H1 (cell line): ENCODE measurements around the gene APBA2. TPM values are rescaled to one million over a fixed set of nuclear protein-coding genes. Genes with fewer than 3 reads are reported as not detected.

ENCODE experiments used
- polyA plus RNA-seq, 7 experiments: library from polyadenylated mRNA; depleted of rRNA in 3 of 7; stranded (reverse) in 5 of 7; unstranded in 2 of 7; fragments of >200 nt in 5 of 7; fragments of 200-250 nt in 2 of 7; gene quantifications; 1 replicate in 5 of 7; 2 replicates in 1 of 7; 4 replicates in 1 of 7; pipeline versions ENCODE4 v1.2.1 to v1.2.3, GENCODE V29; 2011 to 2013; ENCODE audit warnings: missing spikeins in 2 of 7, mixed read lengths in 2 of 7
- total RNA-seq: library from RNA; stranded (reverse); fragmentation: NEBNext Ultra II Directional; extraction: Animal tissue kit (Norgen Biotek cat#: 25700); gene quantifications from 2 replicates; pipeline ENCODE4 v1.2.1, GENCODE V29; 2021
- TF ChIP-seq, protein P1 (sequence below): fragments of 300-600 bp; sonication (generic); IDR thresholded peaks from 2 replicates; pipeline ENCODE4 v1.7.1; 2012; ENCODE audit warnings: low read length, moderate library complexity, mild to moderate bottlenecking, inconsistent platforms; ENCODE audit not compliant: insufficient replicate concordance

The APBA2 gene
- total and polyA plus RNA-seq, 2 of the 8 experiments (the other 6 are each of a cell fraction or from before 2014, with no cell fraction given): 15.5 to 19.0 TPM

GRCh38 chr15:29088666-29089065 lies 202.9 kb downstream of the APBA2 start (continued):
- TF ChIP-seq, protein P1, sequence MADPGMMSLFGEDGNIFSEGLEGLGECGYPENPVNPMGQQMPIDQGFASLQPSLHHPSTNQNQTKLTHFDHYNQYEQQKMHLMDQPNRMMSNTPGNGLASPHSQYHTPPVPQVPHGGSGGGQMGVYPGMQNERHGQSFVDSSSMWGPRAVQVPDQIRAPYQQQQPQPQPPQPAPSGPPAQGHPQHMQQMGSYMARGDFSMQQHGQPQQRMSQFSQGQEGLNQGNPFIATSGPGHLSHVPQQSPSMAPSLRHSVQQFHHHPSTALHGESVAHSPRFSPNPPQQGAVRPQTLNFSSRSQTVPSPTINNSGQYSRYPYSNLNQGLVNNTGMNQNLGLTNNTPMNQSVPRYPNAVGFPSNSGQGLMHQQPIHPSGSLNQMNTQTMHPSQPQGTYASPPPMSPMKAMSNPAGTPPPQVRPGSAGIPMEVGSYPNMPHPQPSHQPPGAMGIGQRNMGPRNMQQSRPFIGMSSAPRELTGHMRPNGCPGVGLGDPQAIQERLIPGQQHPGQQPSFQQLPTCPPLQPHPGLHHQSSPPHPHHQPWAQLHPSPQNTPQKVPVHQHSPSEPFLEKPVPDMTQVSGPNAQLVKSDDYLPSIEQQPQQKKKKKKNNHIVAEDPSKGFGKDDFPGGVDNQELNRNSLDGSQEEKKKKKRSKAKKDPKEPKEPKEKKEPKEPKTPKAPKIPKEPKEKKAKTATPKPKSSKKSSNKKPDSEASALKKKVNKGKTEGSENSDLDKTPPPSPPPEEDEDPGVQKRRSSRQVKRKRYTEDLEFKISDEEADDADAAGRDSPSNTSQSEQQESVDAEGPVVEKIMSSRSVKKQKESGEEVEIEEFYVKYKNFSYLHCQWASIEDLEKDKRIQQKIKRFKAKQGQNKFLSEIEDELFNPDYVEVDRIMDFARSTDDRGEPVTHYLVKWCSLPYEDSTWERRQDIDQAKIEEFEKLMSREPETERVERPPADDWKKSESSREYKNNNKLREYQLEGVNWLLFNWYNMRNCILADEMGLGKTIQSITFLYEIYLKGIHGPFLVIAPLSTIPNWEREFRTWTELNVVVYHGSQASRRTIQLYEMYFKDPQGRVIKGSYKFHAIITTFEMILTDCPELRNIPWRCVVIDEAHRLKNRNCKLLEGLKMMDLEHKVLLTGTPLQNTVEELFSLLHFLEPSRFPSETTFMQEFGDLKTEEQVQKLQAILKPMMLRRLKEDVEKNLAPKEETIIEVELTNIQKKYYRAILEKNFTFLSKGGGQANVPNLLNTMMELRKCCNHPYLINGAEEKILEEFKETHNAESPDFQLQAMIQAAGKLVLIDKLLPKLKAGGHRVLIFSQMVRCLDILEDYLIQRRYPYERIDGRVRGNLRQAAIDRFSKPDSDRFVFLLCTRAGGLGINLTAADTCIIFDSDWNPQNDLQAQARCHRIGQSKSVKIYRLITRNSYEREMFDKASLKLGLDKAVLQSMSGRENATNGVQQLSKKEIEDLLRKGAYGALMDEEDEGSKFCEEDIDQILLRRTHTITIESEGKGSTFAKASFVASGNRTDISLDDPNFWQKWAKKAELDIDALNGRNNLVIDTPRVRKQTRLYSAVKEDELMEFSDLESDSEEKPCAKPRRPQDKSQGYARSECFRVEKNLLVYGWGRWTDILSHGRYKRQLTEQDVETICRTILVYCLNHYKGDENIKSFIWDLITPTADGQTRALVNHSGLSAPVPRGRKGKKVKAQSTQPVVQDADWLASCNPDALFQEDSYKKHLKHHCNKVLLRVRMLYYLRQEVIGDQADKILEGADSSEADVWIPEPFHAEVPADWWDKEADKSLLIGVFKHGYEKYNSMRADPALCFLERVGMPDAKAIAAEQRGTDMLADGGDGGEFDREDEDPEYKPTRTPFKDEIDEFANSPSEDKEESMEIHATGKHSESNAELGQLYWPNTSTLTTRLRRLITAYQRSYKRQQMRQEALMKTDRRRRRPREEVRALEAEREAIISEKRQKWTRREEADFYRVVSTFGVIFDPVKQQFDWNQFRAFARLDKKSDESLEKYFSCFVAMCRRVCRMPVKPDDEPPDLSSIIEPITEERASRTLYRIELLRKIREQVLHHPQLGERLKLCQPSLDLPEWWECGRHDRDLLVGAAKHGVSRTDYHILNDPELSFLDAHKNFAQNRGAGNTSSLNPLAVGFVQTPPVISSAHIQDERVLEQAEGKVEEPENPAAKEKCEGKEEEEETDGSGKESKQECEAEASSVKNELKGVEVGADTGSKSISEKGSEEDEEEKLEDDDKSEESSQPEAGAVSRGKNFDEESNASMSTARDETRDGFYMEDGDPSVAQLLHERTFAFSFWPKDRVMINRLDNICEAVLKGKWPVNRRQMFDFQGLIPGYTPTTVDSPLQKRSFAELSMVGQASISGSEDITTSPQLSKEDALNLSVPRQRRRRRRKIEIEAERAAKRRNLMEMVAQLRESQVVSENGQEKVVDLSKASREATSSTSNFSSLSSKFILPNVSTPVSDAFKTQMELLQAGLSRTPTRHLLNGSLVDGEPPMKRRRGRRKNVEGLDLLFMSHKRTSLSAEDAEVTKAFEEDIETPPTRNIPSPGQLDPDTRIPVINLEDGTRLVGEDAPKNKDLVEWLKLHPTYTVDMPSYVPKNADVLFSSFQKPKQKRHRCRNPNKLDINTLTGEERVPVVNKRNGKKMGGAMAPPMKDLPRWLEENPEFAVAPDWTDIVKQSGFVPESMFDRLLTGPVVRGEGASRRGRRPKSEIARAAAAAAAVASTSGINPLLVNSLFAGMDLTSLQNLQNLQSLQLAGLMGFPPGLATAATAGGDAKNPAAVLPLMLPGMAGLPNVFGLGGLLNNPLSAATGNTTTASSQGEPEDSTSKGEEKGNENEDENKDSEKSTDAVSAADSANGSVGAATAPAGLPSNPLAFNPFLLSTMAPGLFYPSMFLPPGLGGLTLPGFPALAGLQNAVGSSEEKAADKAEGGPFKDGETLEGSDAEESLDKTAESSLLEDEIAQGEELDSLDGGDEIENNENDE: no peak
